ENCODE results near the gene LRRC4B. TPM values are rescaled to one million over a fixed set of nuclear protein-coding genes. Genes with fewer than 3 reads are reported as not detected.

Gene LRRC4B
- total and polyA plus RNA-seq, 2 of the 13 experiments (the other 11 are each of a cell fraction or from before 2014, with no cell fraction given) = not detected

- no peak for TF ChIP-seq NFAT5 (CRISPR knock-in tag; IDR thresholded peaks at IDR 0.05)
- TF ChIP-seq ZNF772 (CRISPR knock-in tag; IDR thresholded peaks at IDR 0.05) = no peak
- no peak for TF ChIP-seq YEATS2 (CRISPR knock-in tag; IDR thresholded peaks at IDR 0.05; ENCODE audit: borderline replicate concordance)
- TF ChIP-seq NR3C1 (CRISPR knock-in tag; IDR thresholded peaks at IDR 0.05) = no peak
- TF ChIP-seq, protein P1, sequence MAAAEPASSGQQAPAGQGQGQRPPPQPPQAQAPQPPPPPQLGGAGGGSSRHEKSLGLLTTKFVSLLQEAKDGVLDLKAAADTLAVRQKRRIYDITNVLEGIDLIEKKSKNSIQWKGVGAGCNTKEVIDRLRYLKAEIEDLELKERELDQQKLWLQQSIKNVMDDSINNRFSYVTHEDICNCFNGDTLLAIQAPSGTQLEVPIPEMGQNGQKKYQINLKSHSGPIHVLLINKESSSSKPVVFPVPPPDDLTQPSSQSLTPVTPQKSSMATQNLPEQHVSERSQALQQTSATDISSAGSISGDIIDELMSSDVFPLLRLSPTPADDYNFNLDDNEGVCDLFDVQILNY (CRISPR knock-in tag; conservative IDR thresholded peaks at IDR 0.05) = no peak
Observed at GRCh38 chr19:50562996-50563395, 5.2 kb downstream of the LRRC4B start (continued).

DNA sequence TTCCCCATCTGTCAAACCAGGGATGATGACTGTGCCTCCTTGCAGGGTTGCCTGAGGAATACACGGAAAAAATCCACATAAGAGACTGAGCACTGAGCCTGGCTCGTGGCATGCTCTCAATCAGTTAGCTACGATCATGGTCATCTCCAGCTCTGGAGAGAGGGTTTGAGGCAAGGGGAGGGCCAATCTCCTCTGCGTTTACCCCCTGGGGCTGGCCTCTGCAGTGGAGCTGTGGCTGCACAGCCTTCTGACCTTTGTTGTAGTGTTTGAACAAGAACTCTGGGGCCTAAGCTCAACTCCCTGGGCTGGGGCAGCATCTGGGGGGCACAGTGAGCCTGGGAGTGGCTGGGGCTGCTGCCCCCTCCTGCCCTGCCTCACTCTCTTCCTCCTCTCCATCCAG, 5.9 kb downstream of the LRRC4B start:
- no TSS peak for BruUV-seq (replicated peaks)
- DNase-seq (ENCODE audit: low spot score) (no peak), ATAC-seq (no peak), FAIRE-seq (no peak)
- in situ Hi-C loops (cut with HindIII; ENCODE audit: extremely low pct_ligation_motif_present, low pct_unique_long_range_greater_than_20kb) (no loop called here), intact Hi-C loops (cut with micrococcal nuclease; ENCODE audit: unreplicated experiment) (loop anchor here (10.0 kb wide), 1 partner anchor 1732 kb away; the partner anchor contains the start of gene ZNF480)
- Histone ChIP-seq H3K36me3 (replicated peaks in 1 of 2; ENCODE audit: control insufficient read depth in 1 of 2, insufficient read depth in 2 of 2, low read length in 2 of 2) (no peaks in the 10 kb centered on the region), H3K9me3 (ENCODE audit: low read length) (no peaks in the 10 kb centered on the region), H3K4me3 (replicated peaks in 1 of 3; ENCODE audit: insufficient read depth in 1 of 3, low read depth in 2 of 3, low read length in 3 of 3) (no peak overlapping the region), H3K9ac (ENCODE audit: insufficient read depth, low read depth, low read length) (no peak overlapping the region), H3K27me3 (ENCODE audit: control insufficient read depth in 1 of 2, insufficient read depth in 2 of 2, low read length in 2 of 2) (peaks cover 5 to 43% of the 10 kb centered on the region in 2 experiments; a peak in 4 of 5 replicates), H3K4me1 (ENCODE audit: insufficient read depth, low read length) (0 out of 2 replicates have a peak, but pooled peaks cover under 1% of the 10 kb centered on the region), H2AFZ (ENCODE audit: low read length) (no peak overlapping the region), H3K27ac (ENCODE audit: extremely low read length, insufficient read depth, low read length) (no peak overlapping the region), H3K4me2 (ENCODE audit: low read depth, low read length) (no peak overlapping the region), H3K79me2 (ENCODE audit: insufficient read depth, low read length) (no peaks in the 10 kb centered on the region), H4K20me1 (ENCODE audit: insufficient read depth, low read length) (no peaks in the 10 kb centered on the region)
- ChIA-PET CTCF (ENCODE audit: low intra/inter-chr PET ratio, low total read pairs) (no interaction called here), POLR2A (no interaction called here)
- WGBS (ENCODE audit: low lambda C conversion rate) = 13% methylated on average over 3 of the region's 4 CpGs
- TF ChIP-seq, protein P2, sequence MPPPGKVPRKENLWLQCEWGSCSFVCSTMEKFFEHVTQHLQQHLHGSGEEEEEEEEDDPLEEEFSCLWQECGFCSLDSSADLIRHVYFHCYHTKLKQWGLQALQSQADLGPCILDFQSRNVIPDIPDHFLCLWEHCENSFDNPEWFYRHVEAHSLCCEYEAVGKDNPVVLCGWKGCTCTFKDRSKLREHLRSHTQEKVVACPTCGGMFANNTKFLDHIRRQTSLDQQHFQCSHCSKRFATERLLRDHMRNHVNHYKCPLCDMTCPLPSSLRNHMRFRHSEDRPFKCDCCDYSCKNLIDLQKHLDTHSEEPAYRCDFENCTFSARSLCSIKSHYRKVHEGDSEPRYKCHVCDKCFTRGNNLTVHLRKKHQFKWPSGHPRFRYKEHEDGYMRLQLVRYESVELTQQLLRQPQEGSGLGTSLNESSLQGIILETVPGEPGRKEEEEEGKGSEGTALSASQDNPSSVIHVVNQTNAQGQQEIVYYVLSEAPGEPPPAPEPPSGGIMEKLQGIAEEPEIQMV (CRISPR knock-in tag; IDR thresholded peaks at IDR 0.05; ENCODE audit: low read depth) = no peak
- TF ChIP-seq THAP11 (CRISPR knock-in tag; IDR thresholded peaks at IDR 0.05) = no peak
- TF ChIP-seq, protein P3, sequence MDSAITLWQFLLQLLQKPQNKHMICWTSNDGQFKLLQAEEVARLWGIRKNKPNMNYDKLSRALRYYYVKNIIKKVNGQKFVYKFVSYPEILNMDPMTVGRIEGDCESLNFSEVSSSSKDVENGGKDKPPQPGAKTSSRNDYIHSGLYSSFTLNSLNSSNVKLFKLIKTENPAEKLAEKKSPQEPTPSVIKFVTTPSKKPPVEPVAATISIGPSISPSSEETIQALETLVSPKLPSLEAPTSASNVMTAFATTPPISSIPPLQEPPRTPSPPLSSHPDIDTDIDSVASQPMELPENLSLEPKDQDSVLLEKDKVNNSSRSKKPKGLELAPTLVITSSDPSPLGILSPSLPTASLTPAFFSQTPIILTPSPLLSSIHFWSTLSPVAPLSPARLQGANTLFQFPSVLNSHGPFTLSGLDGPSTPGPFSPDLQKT (CRISPR knock-in tag; IDR thresholded peaks at IDR 0.05; ENCODE audit: borderline replicate concordance) = no peak
- TF ChIP-seq, protein P4, sequence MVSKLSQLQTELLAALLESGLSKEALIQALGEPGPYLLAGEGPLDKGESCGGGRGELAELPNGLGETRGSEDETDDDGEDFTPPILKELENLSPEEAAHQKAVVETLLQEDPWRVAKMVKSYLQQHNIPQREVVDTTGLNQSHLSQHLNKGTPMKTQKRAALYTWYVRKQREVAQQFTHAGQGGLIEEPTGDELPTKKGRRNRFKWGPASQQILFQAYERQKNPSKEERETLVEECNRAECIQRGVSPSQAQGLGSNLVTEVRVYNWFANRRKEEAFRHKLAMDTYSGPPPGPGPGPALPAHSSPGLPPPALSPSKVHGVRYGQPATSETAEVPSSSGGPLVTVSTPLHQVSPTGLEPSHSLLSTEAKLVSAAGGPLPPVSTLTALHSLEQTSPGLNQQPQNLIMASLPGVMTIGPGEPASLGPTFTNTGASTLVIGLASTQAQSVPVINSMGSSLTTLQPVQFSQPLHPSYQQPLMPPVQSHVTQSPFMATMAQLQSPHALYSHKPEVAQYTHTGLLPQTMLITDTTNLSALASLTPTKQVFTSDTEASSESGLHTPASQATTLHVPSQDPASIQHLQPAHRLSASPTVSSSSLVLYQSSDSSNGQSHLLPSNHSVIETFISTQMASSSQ (IDR thresholded peaks at IDR 0.05; ENCODE audit: low read depth) = no peak
- TF ChIP-seq, protein P4 (CRISPR knock-in tag; IDR thresholded peaks at IDR 0.05; ENCODE audit: borderline replicate concordance) = no peak

Measured in HepG2 (cell line).